Coronary artery (tissue), 2 donors: ENCODE results near the gene NR3C1.

Source experiments
- DNase-seq: peaks from one replicate; pipeline ENCODE4 v3.0.0-alpha.2; 2017; ENCODE audit warnings: low spot score
- H3K27ac ChIP-seq, 2 donors: fragments of 200-600 bp; sonication (generic); one replicate each; pipeline ENCODE4 v1.5.1; 2016 to 2019
- H3K4me3 ChIP-seq: fragments of 200-600 bp; sonication (generic); 2 replicates; pipeline ENCODE4 v1.5.1; 2016; ENCODE audit warnings: mild to moderate bottlenecking, moderate library complexity
- TF ChIP-seq, protein P1 (sequence below): fragments of 200-600 bp; sonication (generic); IDR thresholded peaks from one replicate; pipeline ENCODE4 v1.5.1; 2019; ENCODE audit warnings: antibody characterized with exemption

NR3C1 gene

GRCh38 chr5:143248822-143249579 is 154.5 kb downstream of the NR3C1 start:
- DNase-seq, result no peak
- Histone ChIP-seq H3K27ac (peak overlapping the region in 1 of 2 donors; percentile 56), H3K4me3 (no peak overlapping the region)
- TF ChIP-seq, protein P1, sequence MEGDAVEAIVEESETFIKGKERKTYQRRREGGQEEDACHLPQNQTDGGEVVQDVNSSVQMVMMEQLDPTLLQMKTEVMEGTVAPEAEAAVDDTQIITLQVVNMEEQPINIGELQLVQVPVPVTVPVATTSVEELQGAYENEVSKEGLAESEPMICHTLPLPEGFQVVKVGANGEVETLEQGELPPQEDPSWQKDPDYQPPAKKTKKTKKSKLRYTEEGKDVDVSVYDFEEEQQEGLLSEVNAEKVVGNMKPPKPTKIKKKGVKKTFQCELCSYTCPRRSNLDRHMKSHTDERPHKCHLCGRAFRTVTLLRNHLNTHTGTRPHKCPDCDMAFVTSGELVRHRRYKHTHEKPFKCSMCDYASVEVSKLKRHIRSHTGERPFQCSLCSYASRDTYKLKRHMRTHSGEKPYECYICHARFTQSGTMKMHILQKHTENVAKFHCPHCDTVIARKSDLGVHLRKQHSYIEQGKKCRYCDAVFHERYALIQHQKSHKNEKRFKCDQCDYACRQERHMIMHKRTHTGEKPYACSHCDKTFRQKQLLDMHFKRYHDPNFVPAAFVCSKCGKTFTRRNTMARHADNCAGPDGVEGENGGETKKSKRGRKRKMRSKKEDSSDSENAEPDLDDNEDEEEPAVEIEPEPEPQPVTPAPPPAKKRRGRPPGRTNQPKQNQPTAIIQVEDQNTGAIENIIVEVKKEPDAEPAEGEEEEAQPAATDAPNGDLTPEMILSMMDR, result no peak

GRCh38 chr5:143248391-143248790 is 155.1 kb downstream of the NR3C1 start:
- DNase-seq, result no peak
- TF ChIP-seq, protein P1, result no peak
- no peak overlapping the region for H3K27ac ChIP-seq
- no peak overlapping the region for H3K4me3 ChIP-seq

GRCh38 chr5:143247134-143247815 is 156.2 kb downstream of the NR3C1 start:
- TF ChIP-seq, protein P1, result no peak
- no peak for DNase-seq
- Histone ChIP-seq H3K27ac (no peak overlapping the region), H3K4me3 (no peak overlapping the region)

DNA sequence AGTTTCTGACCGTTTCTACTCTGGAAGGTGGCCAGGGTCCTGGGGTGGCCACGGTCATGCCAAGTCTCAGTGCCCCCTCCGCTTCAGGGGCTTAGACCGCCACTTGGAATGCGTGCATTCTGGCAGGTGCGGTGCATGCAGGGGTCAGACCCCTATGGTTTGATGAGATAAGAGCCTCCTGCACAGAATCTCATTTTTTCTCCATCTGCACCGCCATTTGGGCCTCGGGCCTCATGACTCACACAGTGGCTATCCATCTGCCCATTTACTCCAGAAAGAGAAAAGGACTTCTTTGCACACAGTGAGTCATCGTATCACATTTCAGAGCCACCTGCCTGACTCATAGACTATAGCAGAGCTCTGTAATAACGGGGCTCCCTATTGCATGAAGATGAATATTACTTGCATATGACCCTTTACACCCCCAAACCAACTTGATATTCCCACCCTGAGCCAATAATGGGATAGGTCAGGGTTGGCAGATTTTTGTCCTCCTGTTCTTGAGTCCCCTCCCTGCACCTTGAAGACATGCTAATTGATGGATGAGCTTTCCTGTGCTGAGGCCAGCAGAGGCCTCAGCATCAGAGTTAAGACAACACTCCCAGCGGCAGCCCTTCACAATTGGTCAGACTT is 157.4 kb downstream of the NR3C1 start:
- H3K27ac ChIP-seq, result no peak overlapping the region
- no peak overlapping the region for H3K4me3 ChIP-seq
- TF ChIP-seq, protein P1, result no peak
- DNase-seq, result no peak

- DNase-seq, result no peak
- Histone ChIP-seq H3K4me3 (no peak overlapping the region), H3K27ac (peak overlapping the region in 1 of 2 donors; percentile 87)
- TF ChIP-seq, protein P1, result no peak
These were observed 158.5 kb downstream of the NR3C1 start for GRCh38 chr5:143244990-143245389.

GRCh38 chr5:143244000-143244736 is 159.3 kb downstream of the NR3C1 start:
- Histone ChIP-seq H3K27ac (peak overlapping the region; percentile 58 to 87), H3K4me3 (peak overlapping the region; percentile 54)
- peak; percentile 87 for DNase-seq
- TF ChIP-seq, protein P1, result no peak
